Mesenchymal stem cell (in vitro differentiated cells and primary cell): ENCODE data around the gene GPC3.
"Not testable (repeated sequence)": the region's sequence is repeated elsewhere in the genome, so short reads cannot be mapped to it uniquely, and the experiment has no call there.

ENCODE experiments used
- DNase-seq: peaks from one replicate; pipeline ENCODE4 v3.0.0-alpha.2; 2013
- H2AFZ ChIP-seq: one replicate; pipeline ENCODE4 v1.6.1; 2013; ENCODE audit warnings: low read depth, mild to moderate bottlenecking, control low read depth, inconsistent platforms, low read length, moderate library complexity
- H2AK5ac ChIP-seq: 2 replicates; pipeline ENCODE4 v1.6.1; 2013; ENCODE audit warnings: low read length, moderate library complexity, mild to moderate bottlenecking, inconsistent platforms; ENCODE audit not compliant: severe bottlenecking
- H2BK120ac ChIP-seq: one replicate; pipeline ENCODE4 v1.6.1; 2013; ENCODE audit warnings: low read depth, mild to moderate bottlenecking, inconsistent platforms, low read length, moderate library complexity
- H2BK12ac ChIP-seq, 2 experiments: one replicate each; pipeline ENCODE4 v1.6.1; 2013; ENCODE audit warnings: inconsistent platforms in 2 of 2, low read length in 2 of 2, mild to moderate bottlenecking in 2 of 2, moderate library complexity in 2 of 2, control low read depth in 1 of 2
- H2BK15ac ChIP-seq: one replicate; pipeline ENCODE4 v1.6.1; 2013; ENCODE audit warnings: mild to moderate bottlenecking, low read depth, inconsistent platforms; ENCODE audit not compliant: poor library complexity, severe bottlenecking
- H2BK5ac ChIP-seq: 2 replicates; pipeline ENCODE4 v1.6.1; 2013; ENCODE audit warnings: low read depth, mild to moderate bottlenecking, low read length, control low read depth, inconsistent platforms; ENCODE audit not compliant: poor library complexity, severe bottlenecking
- H3K14ac ChIP-seq, 2 experiments: one replicate each; pipeline ENCODE4 v1.6.1; 2013; ENCODE audit warnings: inconsistent platforms in 2 of 2, low read length in 2 of 2, control low read depth in 1 of 2, mild to moderate bottlenecking in 1 of 2, moderate library complexity in 1 of 2
- H3K18ac ChIP-seq, 2 experiments: one replicate each; pipeline ENCODE4 v1.6.1; 2013; ENCODE audit warnings: inconsistent platforms in 2 of 2, low read length in 2 of 2, control low read depth in 1 of 2, low read depth in 1 of 2, mild to moderate bottlenecking in 1 of 2
- H3K23ac ChIP-seq, 2 experiments: one replicate each; pipeline ENCODE4 v1.6.1; 2013; ENCODE audit warnings: inconsistent platforms in 2 of 2, low read length in 2 of 2, mild to moderate bottlenecking in 2 of 2, moderate library complexity in 2 of 2, control low read depth in 1 of 2
- H3K27ac ChIP-seq: 2 replicates; pipeline ENCODE4 v1.5.1; 2013; ENCODE audit warnings: mild to moderate bottlenecking, moderate library complexity, low read length, control low read depth, inconsistent platforms; ENCODE audit not compliant: poor library complexity, severe bottlenecking
- H3K27me3 ChIP-seq, 2 experiments: 2 replicates each; pipeline versions ENCODE4 v1.6.1 to v1.7.0; 2013; ENCODE audit warnings: low read length in 2 of 2, mild to moderate bottlenecking in 2 of 2, moderate library complexity in 2 of 2, control low read depth in 1 of 2, inconsistent platforms in 1 of 2; ENCODE audit not compliant: control insufficient read depth in 1 of 2, insufficient read depth in 1 of 2
- H3K36me3 ChIP-seq, 2 experiments: 2 replicates each; pipeline versions ENCODE4 v1.6.1 to v1.7.0; 2013; ENCODE audit warnings: low read length in 2 of 2, control low read depth in 1 of 2, inconsistent platforms in 1 of 2, low read depth in 1 of 2, mild to moderate bottlenecking in 1 of 2; ENCODE audit not compliant: insufficient read depth in 2 of 2, control insufficient read depth in 1 of 2
- H3K4ac ChIP-seq, 2 experiments: one replicate each; pipeline ENCODE4 v1.6.1; 2013; ENCODE audit warnings: inconsistent platforms in 2 of 2, low read length in 2 of 2, mild to moderate bottlenecking in 2 of 2, moderate library complexity in 2 of 2, control low read depth in 1 of 2, low read depth in 1 of 2
- H3K4me1 ChIP-seq: 2 replicates; pipeline ENCODE4 v1.6.1; 2013; ENCODE audit warnings: low read depth, low read length, control low read depth; ENCODE audit not compliant: control insufficient read depth, insufficient read depth
- H3K4me2 ChIP-seq: 2 replicates; pipeline ENCODE4 v1.6.1; 2013; ENCODE audit warnings: low read length, mild to moderate bottlenecking, inconsistent platforms; ENCODE audit not compliant: poor library complexity, severe bottlenecking
- H3K4me3 ChIP-seq, 2 experiments: 2 replicates each; pipeline versions ENCODE4 v1.5.1 to v1.7.0; 2013; ENCODE audit warnings: low read length in 2 of 2, mild to moderate bottlenecking in 2 of 2, control low read depth in 1 of 2, low read depth in 1 of 2; ENCODE audit not compliant: insufficient read depth in 1 of 2
- H3K79me1 ChIP-seq: replicated peaks from 2 replicates; pipeline ENCODE4 v1.6.1; 2013; ENCODE audit warnings: mild to moderate bottlenecking, control low read depth, low read length, inconsistent platforms; ENCODE audit not compliant: poor library complexity, severe bottlenecking
- H3K9ac ChIP-seq: 2 replicates; pipeline ENCODE4 v1.7.0; 2013; ENCODE audit warnings: mild to moderate bottlenecking, low read length, moderate library complexity
- H3K9me3 ChIP-seq: 2 replicates; pipeline ENCODE4 v1.7.0; 2013; ENCODE audit warnings: mild to moderate bottlenecking, low read length; ENCODE audit not compliant: control insufficient read depth
- H4K8ac ChIP-seq: one replicate; pipeline ENCODE4 v1.6.1; 2013; ENCODE audit warnings: inconsistent platforms, mild to moderate bottlenecking, low read length, moderate library complexity
- H4K91ac ChIP-seq: one replicate; pipeline ENCODE4 v1.6.1; 2013; ENCODE audit warnings: mild to moderate bottlenecking, low read length, inconsistent platforms
- WGBS: methylation state at CpG from one replicate; pipeline ENCODE4 v1.1.7; 2013; ENCODE audit warnings: mixed read lengths; 5-methylcytosine and 5-hydroxymethylcytosine counted together

Gene GPC3

DNA sequence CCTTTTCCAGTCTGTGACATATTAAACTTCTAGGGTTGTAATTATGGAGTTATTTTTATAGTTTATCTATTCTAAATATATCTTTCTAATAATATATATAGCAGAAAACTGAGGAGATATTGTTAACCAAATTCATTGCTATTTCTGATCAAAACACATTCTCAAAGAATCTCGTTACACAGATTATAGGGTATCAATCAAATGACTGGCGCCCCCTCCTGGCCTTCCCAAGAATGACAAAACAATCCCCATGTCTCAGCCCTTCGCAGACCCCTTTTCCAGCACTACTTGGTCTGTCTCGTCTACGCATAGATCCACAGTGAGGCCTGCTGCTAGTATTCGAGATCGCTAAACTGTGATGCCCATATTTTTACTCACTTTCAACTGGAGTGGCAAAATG lies 209.3 kb downstream of the GPC3 start:
- Histone ChIP-seq H3K4me1 (no peaks in the 10 kb centered on the region), H2BK12ac (no peak overlapping the region), H3K36me3 (no peaks in the 10 kb centered on the region), H4K8ac (no peak overlapping the region), H2AFZ (no peak overlapping the region), H2AK5ac (no peak overlapping the region), H2BK120ac (no peak overlapping the region), H3K79me1 (no peaks in the 10 kb centered on the region), H4K91ac (no peak overlapping the region), H2BK15ac (no peak overlapping the region), H3K4me2 (no peak overlapping the region), H2BK5ac (no peak overlapping the region), H3K27ac (no peak overlapping the region), H3K9ac (no peak overlapping the region), H3K9me3 (no peaks in the 10 kb centered on the region), H3K27me3 (no peaks in the 10 kb centered on the region), H3K18ac (no peak overlapping the region), H3K4me3 (no peak overlapping the region), H3K14ac (no peak overlapping the region), H3K23ac (no peak overlapping the region), H3K4ac (no peak overlapping the region)
- WGBS: 78% methylated on average over 6 of the region's 7 CpGs
- DNase-seq: no peak

DNA sequence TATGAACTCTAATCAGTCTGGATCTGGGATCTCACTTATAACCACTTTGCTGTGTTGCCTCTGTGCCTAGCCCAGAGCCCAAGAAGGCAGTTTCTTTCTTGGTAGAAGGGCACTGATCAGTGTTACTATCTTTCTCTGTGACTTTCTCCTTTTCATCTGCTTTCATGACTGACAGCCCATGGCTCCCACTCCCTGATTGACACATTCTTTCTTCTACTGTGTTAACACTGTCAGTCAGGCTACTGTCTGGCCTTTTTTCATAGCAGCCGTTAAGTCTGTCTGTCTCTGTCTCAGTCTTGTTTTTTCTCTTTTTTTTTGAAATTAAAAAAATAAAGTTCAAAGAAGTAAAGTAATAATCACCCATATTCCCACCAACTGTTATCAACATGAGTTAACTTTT lies 210.6 kb downstream of the GPC3 start:
- H3K23ac ChIP-seq: no peak overlapping the region
- H4K91ac ChIP-seq: no peak overlapping the region
- no peak overlapping the region for H3K14ac ChIP-seq
- no peaks in the 10 kb centered on the region for H3K4me1 ChIP-seq
- H4K8ac ChIP-seq: no peak overlapping the region
- no CpG with 5 or more reads among the region's 1 CpG for WGBS
- H3K4ac ChIP-seq: no peak overlapping the region
- H2BK5ac ChIP-seq: no peak overlapping the region
- H3K27ac ChIP-seq: no peak overlapping the region
- no peaks in the 10 kb centered on the region for H3K36me3 ChIP-seq
- no peak overlapping the region for H2AFZ ChIP-seq
- no peaks in the 10 kb centered on the region for H3K9me3 ChIP-seq
- no peaks in the 10 kb centered on the region for H3K79me1 ChIP-seq
- no peak overlapping the region for H3K4me2 ChIP-seq
- H3K27me3 ChIP-seq: peaks cover 0 to 8% of the 10 kb centered on the region in 2 experiments
- no peak overlapping the region for H2AK5ac ChIP-seq
- no peak overlapping the region for H3K18ac ChIP-seq
- no peak overlapping the region for H2BK15ac ChIP-seq
- H2BK120ac ChIP-seq: no peak overlapping the region
- no peak overlapping the region for H2BK12ac ChIP-seq
- no peak overlapping the region for H3K4me3 ChIP-seq
- H3K9ac ChIP-seq: no peak overlapping the region
- DNase-seq: no peak

DNA sequence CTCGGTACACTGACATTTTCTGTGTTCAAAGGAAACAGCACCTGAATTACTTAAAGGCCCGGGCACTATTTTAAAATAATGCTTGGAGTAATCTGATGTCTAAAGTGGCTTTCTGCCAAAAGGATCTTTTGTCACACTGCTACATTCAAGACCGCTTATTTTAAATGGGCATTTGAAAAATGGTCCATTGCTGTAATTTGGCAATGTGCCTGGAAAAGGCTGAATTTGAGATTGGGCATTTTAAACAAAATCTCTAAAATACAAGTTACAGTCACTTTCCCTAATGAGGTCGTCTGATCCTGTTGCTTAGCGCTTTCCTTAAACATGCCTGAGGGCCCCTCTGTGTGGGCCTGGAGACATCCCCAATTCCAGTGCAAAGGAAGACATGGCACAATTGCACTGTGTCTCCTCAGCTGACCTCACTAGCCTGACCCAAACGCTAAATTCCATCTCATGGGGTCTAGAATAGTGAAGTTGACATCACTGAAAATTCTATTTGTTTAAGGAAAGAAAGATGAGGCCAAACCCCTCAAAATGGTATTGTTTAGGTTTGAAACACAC lies 214.2 kb downstream of the GPC3 start:
- H3K27me3 ChIP-seq: peaks cover 0 to 14% of the 10 kb centered on the region in 2 experiments
- H3K14ac ChIP-seq: no peak overlapping the region
- no peak overlapping the region for H2BK15ac ChIP-seq
- H2AFZ ChIP-seq: no peak overlapping the region
- H3K4me3 ChIP-seq: no peak overlapping the region
- H3K79me1 ChIP-seq: no peaks in the 10 kb centered on the region
- H3K9ac ChIP-seq: no peak overlapping the region
- H2BK12ac ChIP-seq: no peak overlapping the region
- no peak overlapping the region for H3K4me2 ChIP-seq
- H3K4me1 ChIP-seq: no peaks in the 10 kb centered on the region
- H3K36me3 ChIP-seq: no peaks in the 10 kb centered on the region
- WGBS: 81% methylated on average over 3 of the region's 6 CpGs
- no peak overlapping the region for H3K18ac ChIP-seq
- no peaks in the 10 kb centered on the region for H3K9me3 ChIP-seq
- no peak overlapping the region for H3K27ac ChIP-seq
- no peak overlapping the region for H2BK120ac ChIP-seq
- no peak overlapping the region for H4K8ac ChIP-seq
- no peak overlapping the region for H3K4ac ChIP-seq
- no peak overlapping the region for H4K91ac ChIP-seq
- no peak overlapping the region for H2BK5ac ChIP-seq
- H2AK5ac ChIP-seq: no peak overlapping the region
- H3K23ac ChIP-seq: no peak overlapping the region
- DNase-seq: no peak

DNA sequence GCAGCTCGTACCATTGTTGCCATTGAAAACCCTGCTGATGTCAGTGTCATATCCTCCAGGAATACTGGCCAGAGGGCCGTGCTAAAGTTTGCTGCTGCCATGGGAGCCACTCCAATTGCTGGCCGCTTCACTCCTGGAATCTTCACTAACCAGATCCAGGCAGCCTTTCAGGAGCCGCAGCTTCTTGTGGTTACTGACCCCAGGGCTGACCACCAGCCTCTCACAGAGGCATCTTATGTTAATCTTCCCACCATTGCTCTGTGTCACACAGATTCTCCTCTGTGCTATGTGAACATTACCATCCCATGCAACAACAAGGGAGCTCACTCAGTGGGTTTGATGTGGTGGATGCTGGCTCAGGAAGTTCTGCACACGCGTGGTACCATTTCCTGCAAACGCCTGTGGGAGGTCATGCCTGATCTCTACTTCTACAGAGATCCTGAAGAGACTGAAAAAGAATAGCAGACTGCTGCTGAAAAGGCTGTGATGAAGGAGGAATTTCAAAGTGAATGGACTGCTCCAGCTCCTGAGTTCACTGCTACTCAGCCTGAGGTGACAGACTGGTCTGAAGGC lies 222.3 kb downstream of the GPC3 start:
- not testable (repeated sequence) for H3K18ac ChIP-seq, H3K36me3 ChIP-seq, H3K4ac ChIP-seq, H2BK120ac ChIP-seq, H4K8ac ChIP-seq, H2BK5ac ChIP-seq, H3K27ac ChIP-seq, H3K9ac ChIP-seq, H3K23ac ChIP-seq, DNase-seq, H2BK12ac ChIP-seq, H3K79me1 ChIP-seq, H3K9me3 ChIP-seq, H3K14ac ChIP-seq, H2AFZ ChIP-seq, H3K4me3 ChIP-seq, H2AK5ac ChIP-seq, H2BK15ac ChIP-seq, H4K91ac ChIP-seq, H3K4me1 ChIP-seq, H3K4me2 ChIP-seq
- 87% methylated on average over 7 of the region's 7 CpGs for WGBS
- peaks cover 0 to 23% of the 10 kb centered on the region in 2 experiments for H3K27me3 ChIP-seq
